Amniotic stem cell (primary cell): ENCODE data around the gene BCDIN3D.
"Not testable (repeated sequence)": the region's sequence is repeated elsewhere in the genome, so short reads cannot be mapped to it uniquely, and the experiment has no call there.

ENCODE experiments used
- DNase-seq: peaks from one replicate; lab custom pipeline; 2025; lab: John Stamatoyannopoulos, UW

BCDIN3D gene

DNA sequence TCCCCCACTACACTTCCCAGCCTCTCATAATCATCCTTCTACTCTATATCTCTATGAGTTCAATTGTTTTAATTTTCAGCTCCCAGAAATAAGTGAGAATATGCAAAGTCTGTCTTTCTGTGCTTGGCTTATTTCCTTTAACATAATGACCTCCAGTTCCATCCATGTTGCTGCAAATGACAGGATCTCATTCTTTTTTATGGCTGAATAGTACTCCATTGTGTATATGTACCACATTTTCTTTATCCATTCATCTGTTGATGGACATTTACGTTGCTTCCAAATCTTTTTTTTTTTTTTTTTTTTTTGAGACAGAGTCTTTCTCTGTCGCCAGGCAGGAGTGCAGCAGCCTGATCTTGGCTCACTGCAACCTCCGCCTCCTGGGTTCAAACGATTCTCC, 13.0 kb upstream of the BCDIN3D start:
- DNase-seq: not testable (repeated sequence)

DNA sequence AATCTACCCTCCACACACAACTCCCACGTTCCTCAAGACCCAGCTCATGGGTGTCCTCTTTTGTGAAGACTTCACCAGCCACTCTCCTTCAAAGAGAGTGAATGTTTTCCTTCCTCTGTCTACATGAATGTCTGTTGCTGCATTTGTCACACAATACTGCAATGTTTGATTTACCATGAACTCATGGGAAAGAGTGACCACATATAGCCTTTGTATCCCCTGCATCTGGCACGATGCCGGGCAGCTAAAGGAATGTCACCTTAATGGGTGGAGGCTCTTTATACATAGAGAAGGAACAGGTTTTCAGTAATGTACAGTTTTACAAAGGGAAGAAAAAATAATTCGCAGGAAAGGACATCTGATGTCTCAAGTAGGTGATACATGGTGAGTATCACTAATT, 12.1 kb upstream of the BCDIN3D start:
- no peak for DNase-seq

DNA sequence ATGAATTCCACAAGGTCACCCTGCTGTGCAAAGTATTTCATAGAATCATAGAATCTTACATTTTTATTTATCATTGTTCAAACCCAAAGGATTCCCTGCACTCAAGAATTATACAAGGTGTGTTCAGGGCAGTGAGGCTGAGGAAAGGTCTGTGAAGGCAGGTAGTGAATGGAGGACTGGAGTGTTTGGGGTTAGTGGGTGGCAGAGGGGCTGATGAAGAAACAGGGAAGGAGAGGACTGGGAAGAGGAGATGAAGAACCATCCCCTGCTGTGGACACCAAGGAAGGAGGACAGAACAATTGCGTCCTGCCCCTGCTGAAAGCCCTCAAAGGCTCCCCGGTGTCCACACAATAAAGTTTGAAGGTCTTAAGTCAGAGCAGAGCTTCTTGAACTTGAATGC, 10.8 kb upstream of the BCDIN3D start:
- DNase-seq: no peak

DNA sequence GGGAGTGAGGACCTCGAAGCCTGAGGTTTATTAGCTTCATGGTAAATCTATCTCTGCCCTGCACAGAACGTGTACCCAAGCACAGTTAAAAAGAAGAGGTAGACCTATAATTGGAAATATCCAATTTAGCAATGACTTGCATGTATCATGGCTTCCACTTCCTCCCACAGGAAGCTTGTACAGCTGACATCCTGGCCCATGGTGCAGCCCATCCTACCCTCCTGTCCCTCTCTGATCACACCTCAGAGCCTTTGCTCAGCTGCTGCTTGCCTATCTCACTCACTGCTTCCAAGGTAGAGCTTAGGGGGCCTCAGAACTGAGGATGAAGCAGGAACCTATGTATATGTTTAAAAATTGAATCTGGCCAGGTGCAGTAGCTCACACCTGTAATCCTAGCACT, 4.3 kb upstream of the BCDIN3D start:
- DNase-seq: no peak

DNA sequence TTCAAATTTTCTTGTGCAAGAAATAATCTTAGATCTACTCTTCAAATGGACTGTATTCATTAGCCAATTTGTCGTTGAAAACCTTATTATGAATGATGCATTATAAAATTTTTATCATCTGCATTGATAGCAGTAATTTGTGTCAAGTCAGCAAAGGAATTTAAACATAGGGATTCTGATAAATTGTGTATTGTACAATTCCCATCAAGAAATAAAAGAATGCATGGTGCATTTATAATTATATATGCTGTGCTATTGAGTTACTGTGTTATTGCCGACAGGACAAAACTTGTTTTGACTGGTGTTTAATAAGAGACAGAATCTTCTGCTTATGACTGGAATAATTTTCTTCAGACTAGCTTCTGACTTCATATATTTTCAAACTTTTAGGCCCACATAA, 3.1 kb upstream of the BCDIN3D start:
- no peak for DNase-seq

DNA sequence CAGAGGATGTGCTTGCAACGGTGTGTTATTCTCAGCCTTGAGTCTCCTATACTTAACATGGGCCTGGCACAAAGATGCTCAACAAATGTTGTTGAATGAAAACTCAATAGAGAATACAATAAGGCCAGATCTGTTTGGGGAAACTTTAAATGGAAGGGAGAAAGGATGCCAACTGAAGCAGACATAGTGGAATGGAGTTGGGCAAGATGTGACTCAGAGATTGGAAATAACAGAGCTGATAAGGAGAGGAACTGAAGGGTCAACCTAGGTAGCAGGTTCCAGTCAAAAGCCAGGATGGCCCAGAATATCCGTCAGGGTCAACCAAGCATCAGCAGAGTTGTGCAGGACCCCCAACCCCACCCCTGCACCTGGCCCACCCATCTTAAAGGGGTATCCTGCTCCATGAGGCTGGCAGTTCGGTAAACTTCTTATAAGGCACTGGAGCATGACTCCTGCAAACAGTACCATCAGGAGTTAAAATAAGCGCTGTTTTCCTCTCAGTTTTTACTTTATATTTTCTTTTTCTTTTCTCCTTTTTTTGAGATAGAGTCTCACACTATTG, 1.1 kb upstream of the BCDIN3D start:
- DNase-seq: no peak

DNA sequence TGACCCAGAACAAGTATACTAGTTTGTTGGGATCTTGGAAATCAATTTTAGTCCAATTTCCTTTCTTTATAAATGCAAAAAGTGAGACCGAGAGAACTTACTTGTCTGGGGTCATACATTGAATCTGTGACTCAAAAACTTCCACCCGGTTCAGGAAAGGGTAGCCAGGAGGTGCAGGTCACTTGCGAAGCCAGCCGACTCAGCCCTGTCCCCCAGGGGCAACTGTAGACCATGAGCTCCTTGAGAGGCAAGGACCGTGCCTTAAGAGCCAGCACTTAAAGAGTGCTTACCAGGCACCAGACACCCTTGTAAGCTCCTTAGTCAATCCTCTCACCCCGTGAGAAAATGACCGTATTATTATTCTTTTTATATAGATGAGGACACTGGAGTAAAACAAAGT, 505 bp upstream of the BCDIN3D start:
- DNase-seq: no peak

DNA sequence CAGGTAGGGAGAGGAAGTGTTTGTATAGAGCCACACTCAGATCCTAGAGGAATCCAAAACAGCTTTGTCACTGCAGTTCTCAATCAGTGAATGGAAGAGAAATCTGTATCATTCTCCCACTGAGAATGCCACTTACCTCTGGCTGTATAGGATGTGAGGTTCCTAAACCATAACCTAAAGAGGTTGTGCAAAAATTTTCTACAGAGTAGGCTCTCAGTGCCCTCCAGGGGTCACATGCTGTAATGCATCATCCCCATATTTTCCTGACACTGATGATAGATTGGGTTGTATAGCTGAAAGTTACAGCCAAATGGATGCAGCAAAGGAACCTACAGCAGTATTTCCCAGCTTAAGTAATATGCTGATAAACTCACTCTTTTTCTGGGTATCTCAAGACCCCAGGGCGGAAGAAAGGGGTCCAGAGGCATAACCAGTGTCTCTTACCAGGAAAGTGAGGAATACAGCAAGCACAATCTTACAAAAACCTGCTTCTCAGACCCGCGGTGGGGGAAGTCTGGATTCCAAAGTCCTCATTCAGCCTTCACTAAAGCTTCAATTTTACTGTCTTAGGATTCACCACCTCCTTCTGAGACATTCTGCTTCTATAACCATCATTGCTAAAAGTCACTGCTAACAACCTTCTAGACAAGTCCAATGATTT, 3.8 kb downstream of the BCDIN3D start:
- no peak for DNase-seq

DNA sequence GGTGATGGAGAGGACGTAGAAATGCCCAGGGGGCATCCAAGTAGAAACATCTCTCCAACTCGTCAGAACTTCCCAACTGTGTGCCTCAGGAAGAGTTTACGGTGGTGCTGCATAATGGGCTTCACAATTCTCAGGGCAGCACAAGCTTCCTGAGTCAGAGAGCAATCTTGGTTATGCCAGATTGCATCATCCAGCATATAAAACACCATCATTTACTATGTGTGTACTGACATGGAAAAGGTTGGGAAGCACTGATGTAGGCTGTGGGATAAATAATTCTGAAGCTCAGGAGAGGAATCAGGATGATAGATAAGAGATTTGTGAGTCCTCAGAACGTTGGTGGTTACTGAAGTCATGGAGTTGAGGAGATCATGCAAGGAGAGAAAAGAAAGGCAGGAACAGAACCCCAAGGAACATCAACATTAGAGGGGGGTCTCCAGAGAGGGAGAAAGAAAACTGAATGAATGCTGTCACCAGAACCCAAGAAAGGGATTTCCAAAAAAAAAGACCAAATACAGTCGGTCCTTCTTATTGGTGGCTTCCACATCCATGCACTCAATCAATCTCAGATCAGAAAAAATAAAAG, 10.0 kb downstream of the BCDIN3D start:
- peak; percentile 24 for DNase-seq

DNA sequence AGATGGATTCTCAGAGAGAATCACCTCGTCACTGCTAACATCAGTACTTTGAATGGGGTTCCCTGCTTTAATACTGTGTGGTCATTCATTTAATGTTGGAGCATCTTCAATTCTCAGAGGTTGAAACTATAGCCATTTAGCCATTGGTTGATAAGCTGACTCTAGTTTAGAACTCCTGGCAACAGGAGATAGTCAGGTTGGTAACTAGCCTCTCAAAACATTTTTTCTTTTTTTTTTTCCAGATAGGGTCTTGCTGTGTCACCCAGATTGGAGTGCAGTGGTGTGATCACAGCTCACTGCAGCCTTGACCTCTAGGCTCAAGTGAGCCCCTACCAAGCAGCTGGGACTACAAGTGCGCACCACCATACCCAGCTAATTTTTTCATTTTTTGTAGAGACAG, 11.2 kb downstream of the BCDIN3D start:
- DNase-seq: no peak

DNA sequence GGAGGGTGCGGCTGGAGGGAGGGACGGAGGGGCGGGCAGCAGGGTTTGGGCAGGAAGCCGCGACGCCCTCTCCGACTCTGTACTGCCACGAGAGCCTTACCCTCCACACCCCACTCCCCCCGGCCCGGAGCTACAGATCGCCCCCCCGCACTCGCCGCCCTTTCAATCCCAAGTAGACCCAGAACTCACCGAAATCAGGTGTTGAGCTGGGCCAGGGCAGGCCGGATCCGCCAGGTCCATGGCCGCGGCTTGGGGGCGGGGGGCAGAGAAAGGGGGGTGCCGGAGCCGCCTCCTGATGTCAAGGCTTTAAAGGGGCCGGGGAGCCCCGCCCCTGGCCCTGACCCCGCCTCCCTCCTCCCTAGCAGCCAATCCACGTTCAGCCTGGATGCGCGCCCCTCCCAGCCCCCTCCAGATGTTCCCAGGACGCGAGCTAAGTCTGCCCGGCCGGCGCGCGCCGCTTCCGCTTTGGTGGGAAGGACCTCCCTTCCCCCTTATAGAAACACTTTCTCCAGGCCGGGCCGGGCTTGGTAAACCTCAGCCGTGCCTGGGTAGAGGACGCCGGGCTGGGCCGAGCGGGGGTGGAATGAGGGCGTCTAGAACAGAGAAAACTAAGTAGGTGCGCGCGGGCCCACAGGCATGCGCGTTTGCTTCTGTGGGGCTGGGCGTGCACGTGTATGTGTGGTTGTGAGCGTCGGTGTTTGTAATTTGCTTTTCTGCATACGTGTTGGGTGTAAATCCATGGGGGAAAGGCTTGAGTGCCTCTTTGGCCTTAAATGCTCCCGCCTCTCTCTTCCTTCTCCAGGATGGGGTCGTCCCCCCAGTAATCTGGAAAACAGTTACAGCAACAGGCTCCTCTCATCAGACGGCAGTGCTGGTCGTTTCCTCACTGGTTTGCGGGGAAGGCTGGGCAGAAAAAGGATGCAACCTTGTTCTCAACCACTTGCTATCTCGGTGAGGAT, 14.5 kb downstream of the BCDIN3D start, which contains the start of gene NCKAP5L:
TSS of gene NCKAP5L (minus strand) at position 281 of the 959 bp plus-strand sequence. CDS start 24,369 bp downstream, outside the sequence.
- peak; percentile 94 for DNase-seq

DNA sequence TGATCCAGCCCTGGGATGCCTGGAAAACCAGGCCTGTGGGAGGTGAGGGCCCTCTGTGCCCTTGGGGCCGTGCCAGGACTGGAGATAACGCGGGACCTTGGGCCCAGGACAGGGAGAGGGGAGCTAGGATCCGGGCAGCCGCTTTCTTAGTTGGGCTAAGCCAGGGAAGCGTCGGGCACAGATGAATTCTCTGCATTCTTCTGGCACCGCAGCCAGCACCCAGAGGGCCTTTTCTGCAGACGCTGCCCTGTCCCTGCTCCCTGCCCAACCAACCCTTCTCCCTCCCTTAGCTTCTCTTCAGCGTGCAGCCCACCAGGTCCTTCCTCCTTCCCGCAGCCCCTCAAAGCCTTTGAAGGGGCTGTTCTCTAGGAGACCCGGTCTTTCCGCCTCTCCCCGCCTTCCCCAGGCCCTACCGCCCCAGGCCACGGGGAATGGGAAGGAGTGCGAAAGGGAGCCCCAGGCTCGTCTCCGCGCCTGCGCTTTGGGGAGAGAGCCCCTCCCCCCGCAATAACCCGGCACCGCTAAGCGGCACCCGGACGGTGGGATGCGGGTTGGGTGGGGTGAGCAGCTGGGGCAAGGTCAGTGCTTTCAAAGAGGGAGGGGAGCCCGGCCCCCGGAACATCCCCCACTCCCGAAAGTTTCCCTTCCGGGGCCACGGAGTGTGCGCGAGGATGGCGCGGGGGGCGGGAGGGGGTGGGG, 15.4 kb downstream of the BCDIN3D start:
- peak; percentile 45 for DNase-seq

DNA sequence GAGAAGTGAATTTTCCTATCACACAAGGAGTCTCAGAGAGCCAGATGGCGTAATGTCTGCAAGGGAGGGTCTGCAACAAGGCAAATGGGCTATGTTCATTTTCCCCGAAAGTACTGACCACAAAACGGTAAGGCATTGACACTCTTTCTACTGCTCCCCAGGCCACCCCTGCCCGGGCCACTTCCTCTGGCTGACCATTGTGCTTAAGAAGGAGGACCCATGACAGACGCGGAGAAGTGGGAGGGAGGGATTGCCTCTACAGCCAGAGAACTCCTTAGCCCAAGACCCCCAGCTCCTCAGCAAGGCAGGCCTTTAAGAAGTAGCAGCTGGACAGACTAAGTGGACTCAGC, 15.9 kb downstream of the BCDIN3D start:
- no peak for DNase-seq

DNA sequence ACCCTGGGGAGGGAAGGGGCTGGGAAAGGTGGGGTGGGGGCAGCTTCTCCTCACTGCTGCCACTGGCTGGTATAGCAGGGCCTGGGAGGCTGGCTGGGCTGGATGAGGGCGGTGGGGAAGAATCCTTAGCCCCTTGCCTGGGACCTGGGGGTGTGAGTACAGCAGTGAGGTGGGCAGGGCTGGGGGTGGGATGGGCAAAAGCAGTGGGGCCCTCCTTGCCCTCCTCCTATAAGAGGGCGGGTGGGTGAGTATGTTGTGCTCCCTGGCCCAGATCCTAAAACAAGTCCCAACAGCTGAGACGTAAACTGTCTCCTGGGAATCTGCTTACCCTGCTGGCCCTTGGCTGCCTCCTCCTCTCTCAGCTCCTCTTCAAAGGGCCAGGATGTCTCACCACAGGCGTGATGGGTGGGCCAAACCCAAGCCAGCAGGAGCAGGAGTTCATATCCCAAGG, 16.9 kb downstream of the BCDIN3D start:
- no peak for DNase-seq

DNA sequence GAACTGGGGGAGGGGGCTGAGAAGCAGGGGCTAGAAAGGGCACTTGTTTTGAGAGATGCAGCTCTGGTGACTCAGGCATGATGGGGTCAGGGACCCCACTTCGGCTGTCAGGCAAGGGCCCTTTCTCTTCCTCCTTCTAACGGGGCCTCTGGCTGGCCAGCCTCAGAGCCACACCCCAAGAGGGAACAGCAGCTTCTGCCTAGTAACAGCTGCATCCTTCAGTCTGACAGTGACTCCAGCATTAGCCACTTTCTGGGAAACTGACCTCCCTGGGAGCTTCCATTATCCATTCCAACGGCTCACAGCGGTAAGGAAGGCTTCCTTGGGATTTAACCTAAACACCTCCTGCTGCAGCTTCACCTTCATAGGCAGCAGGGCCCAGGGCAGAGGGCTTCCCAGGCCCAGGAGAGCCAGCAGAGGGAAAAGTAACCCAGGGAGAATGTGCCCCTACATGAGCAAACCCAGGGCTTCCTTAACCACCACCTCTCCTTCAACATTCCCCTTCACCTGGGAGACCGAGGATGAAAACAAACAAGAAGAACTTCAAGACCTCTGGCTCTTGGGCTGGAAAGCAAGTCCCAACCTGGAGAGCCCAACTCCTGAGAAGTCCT, 17.4 kb downstream of the BCDIN3D start:
- DNase-seq: no peak

DNA sequence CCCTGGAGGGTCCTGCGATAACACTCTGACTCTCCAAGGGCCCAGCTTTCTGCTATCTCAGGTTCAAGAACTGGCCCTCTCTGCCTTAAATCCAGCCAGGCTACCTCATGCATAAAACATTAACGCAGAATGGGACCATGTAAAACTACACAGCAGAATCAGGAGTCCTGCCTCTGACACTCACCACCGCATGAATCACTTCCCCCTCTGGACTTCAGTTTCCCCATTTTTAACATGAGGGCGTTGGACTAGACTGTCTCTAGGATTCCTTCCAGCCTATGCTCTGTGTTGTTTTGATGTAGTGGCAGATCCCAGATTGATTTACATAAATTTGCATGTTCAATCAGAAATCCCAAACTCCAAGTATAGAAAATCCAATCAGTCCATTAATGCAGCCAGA, 18.0 kb downstream of the BCDIN3D start:
- no peak for DNase-seq

DNA sequence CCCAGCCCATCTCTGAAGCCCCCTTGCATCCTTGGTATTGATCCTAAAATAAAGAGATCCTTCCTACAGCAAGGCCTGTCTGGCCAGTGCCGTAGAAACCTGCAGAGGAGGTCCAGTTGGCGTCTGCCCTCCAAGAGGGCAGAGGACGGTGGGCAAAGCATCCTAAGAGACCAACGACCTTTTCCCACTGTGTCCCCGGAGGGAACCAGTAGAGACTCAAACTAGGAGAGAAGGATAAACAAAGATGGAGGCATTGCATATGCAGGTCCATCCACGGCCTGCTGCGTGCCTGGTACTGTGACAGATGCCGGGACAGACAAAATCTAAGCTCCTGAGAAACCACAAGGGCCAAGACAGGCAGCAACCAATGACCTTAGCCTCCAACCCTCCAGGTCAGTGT, 18.5 kb downstream of the BCDIN3D start:
- DNase-seq: no peak

DNA sequence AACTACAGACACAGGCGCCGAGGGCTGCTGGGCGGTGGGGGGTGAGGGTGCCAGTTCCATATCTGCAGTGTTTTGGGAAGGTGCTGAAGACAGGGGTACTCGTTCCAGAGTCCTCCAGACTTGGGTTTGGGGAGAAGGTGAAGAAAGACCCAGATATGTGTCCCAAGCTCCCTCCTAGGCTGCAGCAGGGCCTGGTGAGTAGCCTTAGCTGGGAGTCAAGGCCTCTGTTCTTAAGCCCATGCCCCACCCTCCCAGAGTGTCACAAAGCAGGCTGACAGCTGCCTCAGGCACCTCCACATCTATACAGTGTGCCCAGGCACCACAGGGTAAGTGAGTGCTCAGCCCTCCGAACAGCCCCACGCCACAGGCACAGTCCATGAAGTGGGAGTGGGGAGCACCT, 19.0 kb downstream of the BCDIN3D start:
- DNase-seq: no peak

DNA sequence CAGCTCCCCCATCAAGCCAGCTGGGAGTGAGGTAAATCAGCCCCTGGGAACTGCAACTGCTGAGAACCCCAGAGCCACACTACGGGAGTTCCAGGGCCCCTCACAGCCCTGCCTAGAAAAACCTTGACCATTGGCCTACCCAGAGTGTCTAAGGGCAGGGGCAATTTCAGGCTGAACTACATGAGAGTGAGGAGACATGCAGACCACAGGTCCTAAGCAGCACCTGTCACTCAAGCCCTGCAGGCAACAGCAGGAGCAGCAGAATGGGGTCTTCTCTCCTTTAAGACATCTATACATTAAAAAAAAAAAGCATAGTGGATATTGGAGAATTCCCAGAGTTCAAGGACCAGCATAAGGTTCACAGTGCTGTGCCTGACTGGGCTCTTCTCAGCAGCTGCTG, 19.6 kb downstream of the BCDIN3D start:
- no peak for DNase-seq

DNA sequence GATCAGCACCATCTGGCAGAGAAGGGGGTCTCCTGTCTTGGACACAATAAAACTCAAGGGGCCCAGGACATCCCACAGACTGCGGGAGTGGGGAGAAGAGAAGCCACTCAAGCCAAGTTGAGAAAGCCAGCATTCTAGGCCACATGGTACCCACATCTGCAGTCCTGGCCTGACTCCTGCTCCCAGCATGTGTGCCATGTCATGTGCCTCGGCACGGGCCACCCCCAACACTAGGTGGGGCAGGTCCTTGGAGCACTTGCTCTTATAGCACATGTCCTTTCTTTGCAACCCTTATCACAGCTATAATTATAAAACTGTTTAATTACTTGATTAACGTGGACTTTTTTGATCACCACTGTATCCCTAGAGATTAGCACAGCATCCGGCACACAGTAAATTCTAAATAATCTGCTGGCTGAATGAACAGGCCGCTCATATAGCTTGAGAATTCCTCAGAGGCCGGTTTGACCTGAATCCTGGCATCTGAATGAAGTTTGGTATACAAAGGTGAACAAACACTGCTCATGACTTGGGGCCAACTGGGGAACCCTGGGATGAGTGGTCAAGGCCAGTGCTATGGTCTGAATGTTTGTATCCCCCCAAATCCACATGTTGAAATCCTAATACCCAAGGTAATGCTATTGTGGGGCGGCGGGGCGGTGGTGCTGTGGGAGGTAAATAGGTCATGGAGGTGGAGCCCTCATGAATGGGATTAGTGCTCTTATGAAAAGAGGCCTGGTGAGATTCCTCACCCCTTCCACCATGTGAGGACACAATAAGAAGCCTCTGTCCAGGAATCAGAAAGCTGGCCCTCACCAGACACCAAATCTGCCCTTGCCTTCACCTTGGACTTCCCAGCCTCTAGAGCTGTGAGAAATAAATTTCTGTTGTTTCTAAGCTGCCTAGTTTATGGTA, 21.3 kb downstream of the BCDIN3D start:
- DNase-seq: no peak
